ENCODE results near the gene ACTR1A.
A peak's percentile ranks its signal among the peaks of the same experiment; 100 is the strongest.

Gene ACTR1A

GRCh38 chr10:102452672-102453340 lies 49.7 kb downstream of the ACTR1A start:
- DNase-seq: peak; percentile 70

GRCh38 chr10:102451105-102451969 lies 51.2 kb downstream of the ACTR1A start, which contains the start of gene C10orf95:
C10orf95 (minus strand) TSS chr10:102451543; CDS start chr10:102451093, 450 bp downstream.
- no peak for DNase-seq

- DNase-seq: peak; percentile 83
Observed at GRCh38 chr10:102450374-102451104, 52.0 kb downstream of the ACTR1A start.

DNA sequence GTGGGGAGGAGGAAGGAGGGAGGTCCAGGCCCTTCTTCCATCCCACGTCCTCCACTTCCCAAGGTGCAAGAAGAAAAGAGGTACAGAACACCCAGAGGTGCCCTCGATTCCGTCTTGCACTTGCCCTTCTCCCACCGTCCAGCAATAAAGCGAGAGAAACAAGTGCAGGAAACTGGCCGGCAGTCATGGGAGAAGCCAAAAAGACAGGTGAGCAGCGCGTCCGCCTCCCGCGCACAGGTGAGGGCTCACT lies 52.5 kb downstream of the ACTR1A start:
- DNase-seq: no peak

- DNase-seq: peak; percentile 45
Observed at GRCh38 chr10:102449321-102450123, 53.0 kb downstream of the ACTR1A start.

DNA sequence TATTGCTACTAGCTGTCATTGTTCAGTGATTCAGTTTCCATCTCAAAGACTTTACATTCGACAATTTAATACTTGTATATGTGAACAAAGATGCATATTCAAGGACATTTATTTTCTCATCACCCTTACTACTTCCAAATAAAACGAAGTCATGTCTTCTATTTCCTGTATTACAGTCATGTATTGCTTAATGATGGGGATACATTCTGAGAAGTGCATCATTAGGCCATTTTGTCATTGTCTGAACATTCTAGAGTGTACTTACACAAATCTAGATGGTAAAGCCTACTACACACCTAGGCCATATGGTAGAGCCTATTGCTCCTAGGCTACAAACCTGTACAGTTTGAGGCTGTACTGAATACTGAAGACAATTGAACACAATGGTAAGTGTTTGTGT lies 57.7 kb downstream of the ACTR1A start:
- no peak for DNase-seq

DNA sequence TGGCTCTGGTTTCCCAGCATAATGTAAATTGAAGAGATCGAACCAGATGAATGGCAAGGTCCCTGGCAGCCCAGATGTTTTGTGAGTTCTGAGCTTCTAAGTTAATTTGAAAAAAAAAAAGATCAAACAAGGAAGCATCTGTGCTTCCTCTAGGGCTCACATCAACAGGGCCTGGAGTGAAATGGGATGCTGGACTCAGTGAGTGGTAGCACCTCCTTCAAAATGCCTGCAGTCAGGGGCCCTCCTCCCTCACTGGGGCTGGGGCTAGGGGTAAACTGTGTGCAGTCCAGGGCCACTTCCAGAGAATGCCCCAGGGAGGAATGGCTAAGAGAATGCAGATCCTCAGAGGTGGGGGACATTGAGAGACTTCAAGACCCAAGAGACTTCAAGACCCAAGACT lies 64.1 kb downstream of the ACTR1A start:
- DNase-seq: no peak

DNA sequence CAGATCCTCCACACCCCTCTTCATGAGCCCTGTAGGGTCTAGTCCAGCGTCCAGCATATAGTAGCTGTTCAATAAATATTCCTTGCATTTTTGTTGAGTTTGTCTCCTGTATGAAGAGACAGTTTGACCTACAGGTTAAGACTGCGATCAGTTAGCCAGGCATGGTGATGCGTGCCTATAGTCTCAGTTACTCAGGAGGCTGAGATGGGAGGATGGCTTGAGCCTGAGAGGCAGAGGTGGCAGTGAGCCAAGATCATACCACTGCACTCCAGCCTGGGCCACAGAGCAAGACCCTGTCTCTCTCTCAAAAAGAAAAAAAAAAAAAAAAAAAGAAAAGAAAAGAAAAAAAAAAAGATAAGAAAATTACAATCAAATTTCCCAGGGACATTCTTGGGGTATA lies 65.0 kb downstream of the ACTR1A start:
- no peak for DNase-seq

DNA sequence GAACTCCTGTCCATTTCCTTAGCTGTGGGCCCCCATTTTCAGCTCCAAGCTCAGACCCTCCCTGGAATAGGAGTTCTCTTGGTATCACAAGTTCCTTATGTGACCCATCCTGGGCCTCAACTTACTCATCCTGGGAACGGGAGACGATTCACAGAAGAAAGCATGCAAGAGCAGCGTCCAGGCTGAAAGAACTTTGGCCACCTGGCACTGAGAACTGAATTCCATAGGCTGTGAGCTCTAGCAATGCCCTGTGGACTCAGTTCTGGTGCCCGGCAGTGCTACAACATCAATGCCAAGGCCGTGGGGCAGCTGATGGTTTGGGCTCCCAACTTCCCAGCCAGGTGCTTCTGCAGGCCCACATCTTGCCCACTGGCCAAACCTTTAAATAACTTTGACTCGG lies 66.2 kb downstream of the ACTR1A start:
- no peak for DNase-seq

DNA sequence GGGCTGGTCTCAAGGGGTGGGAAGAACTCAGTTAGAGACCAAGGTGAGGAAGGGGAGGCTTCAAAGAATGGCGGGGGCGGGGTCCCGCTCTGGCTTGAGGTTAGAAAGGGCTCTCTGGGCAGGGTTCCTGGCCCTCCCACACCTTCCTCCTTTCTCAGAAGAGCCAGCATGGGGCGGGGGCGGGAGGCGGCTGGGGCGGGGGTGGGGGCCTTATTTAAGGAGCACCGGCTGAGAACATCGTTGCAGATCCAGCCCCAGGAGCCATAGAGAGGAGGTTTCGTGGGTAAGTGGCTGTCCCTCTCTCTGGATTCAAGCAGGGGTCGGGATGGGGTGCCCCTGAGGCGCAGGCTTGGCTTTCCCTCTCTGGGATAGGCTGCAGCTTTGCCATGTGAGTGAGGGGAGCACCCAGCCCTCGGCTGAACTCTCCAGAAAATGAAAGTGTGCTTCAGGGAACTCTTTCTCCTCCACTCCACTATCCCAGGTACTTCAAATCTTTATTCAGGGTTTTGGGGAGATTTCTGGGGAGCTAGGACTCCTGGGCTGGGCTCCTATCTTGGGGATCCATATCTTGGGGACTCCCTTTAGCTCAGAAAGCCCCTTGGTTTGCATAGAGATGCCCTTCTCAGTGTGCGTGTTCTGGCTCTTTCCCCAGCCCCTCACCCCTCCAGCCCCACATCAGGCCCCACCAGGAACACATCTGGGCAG lies 66.8 kb downstream of the ACTR1A start:
- no peak for DNase-seq

DNA sequence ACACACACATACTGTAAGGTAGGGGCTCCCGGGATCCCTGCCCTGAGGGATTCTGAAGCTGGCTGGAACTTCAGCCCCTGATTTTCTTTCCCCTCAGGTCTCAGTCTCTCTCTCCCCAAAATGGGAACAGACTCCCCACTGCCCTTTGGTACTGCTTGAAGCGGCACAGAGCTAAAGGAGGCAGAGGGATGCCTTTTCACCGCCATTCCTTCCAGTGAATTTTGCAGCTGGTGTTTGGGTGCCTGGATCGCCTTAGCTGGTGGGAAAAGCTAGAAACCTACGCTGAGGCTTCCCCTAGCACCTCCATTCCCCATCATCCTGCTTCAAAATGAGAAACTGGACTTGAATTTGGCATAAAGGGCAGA lies 67.4 kb downstream of the ACTR1A start:
- no peak for DNase-seq

- peak; percentile 73 for DNase-seq
Observed at GRCh38 chr10:102434394-102435132, 67.9 kb downstream of the ACTR1A start.

GRCh38 chr10:102433619-102434046 lies 68.9 kb downstream of the ACTR1A start:
- no peak for DNase-seq

- DNase-seq: peak; percentile 98
Observed at GRCh38 chr10:102432162-102432950, 70.2 kb downstream of the ACTR1A start, which contains the start of gene CUEDC2. CUEDC2 (minus strand) TSS chr10:102432574; CDS start chr10:102425188, 7,386 bp downstream.

DNA sequence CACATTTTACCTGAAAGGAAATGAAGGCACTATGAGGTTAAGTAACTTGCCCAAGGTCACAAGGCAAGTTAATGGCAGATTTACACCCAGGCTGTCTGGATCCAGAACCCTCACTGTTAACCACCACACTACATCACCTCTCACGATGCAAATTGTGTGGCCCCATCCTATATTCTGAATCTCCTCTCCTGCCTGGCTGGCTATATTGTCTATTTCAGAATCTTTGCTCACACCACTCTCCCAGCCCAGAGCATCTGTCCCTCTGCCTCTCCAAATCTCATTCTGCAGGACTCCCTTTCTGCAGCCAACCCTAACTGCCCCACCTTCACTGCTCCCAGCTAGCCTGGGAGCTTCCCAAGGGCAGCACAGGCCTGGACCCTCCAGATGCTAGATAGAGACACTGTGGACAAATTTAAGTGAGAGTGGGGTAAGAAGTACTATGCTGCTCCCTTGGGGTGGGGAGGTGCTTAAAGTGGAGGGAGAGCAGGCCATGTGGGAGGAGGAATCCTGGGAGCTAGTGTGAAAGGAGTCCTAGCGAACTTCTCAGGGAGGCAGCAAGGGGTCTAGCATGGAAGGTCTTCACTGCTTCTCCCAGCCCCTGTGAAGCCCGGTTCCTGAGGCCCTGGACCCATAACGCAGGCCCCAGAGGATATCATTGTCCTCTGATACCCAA lies 70.9 kb downstream of the ACTR1A start:
- DNase-seq: peak; percentile 48

- no peak for DNase-seq
Observed at GRCh38 chr10:102429468-102429867, 73.0 kb downstream of the ACTR1A start.
